Uterus (tissue), 4 donors: ENCODE data around the gene ARSI. TPM values are rescaled to one million over a fixed set of nuclear protein-coding genes. Genes with fewer than 3 reads are reported as not detected.

Experiments used
- DNase-seq, 2 donors: peaks; one replicate each; pipeline ENCODE4 v3.0.0-alpha.2; 2019 to 2020
- H3K27ac ChIP-seq, 2 donors: fragments of 200-600 bp; sonication (generic); 1 replicate in 1 of 2; 2 replicates in 1 of 2; pipeline ENCODE4 v1.5.1; 2016 to 2018
- H3K27me3 ChIP-seq, 2 donors: fragments of 200-600 bp; sonication (generic); one replicate each; pipeline ENCODE4 v1.5.1; 2018 to 2019; ENCODE audit warnings: control low read depth in 1 of 2
- H3K36me3 ChIP-seq, 2 donors: fragments of 200-600 bp; sonication (generic); one replicate each; pipeline ENCODE4 v1.5.1; 2019; ENCODE audit warnings: control low read depth in 1 of 2
- H3K4me1 ChIP-seq, 2 donors: fragments of 200-600 bp; sonication (generic); one replicate each; pipeline ENCODE4 v1.5.1; 2018 to 2019; ENCODE audit warnings: control low read depth in 1 of 2
- H3K4me3 ChIP-seq, 2 donors: fragments of 200-600 bp; sonication (generic); 1 replicate in 1 of 2; 2 replicates in 1 of 2; pipeline ENCODE4 v1.5.1; 2018 to 2019; ENCODE audit warnings: mild to moderate bottlenecking in 1 of 2
- H3K9me3 ChIP-seq, 2 donors: fragments of 200-600 bp; sonication (generic); one replicate each; pipeline ENCODE4 v1.5.1; 2019; ENCODE audit warnings: control low read depth in 1 of 2
- POLR2A ChIP-seq, 2 donors: fragments of 450-650 bp; IDR thresholded peaks; one replicate each; pipeline ENCODE4 v1.6.1; 2016; ENCODE audit warnings: antibody characterized with exemption in 2 of 2, mild to moderate bottlenecking in 1 of 2, moderate library complexity in 1 of 2
- intact Hi-C: fragments of 100-400 bp; cut with DNase I; formaldehyde crosslinking; loops from one replicate; pipeline ENCODE4 v1.15.1; 2023; ENCODE audit warnings: low total_unique reads
- total RNA-seq, 4 donors: library from RNA; depleted of rRNA in 3 of 4; stranded (reverse); fragments of >200 nt in 3 of 4; gene quantifications; one replicate each; pipeline versions ENCODE4 v1.1.0 to v1.2.4, GENCODE V29; 2014 to 2023
- TF ChIP-seq, protein P1 (sequence below), 4 experiments: fragments of 200-600 bp in 2 of 4; fragments of 450-650 bp in 2 of 4; sonication (generic) in 2 of 4; IDR thresholded peaks; one replicate each; pipeline ENCODE4 v1.5.1; 2016 to 2019; ENCODE audit warnings: antibody characterized with exemption in 4 of 4, mild to moderate bottlenecking in 2 of 4, moderate library complexity in 1 of 4
- donor health status: DM: yes; HTN: yes; CAD: no.

The ARSI gene
- total RNA-seq, 4 donors from 2014 or later, result 4.3 to 15.1 (median 5.7) TPM

DNA sequence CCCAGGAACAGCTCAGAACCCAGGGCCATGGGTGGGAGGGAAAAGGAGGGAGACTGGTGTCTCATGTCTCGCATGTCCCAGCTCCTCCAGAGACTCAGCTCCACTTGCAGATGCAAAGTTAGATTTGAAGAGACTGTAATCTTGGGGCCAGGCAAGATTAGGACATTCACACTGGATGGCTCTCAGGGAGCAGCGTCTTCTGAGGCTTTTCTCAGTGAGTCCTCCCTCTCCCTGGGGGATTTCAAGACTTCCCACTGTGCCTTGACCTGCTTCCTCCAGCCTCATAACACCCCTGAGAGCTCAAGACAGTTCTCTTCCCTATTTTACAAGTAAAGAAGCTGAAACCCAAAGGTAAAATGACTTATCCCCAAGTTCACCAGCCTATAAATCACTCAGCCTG lies 44.3 kb upstream of the ARSI start:
- no peak for TF ChIP-seq POLR2A (IDR thresholded peaks at IDR 0.05)
- TF ChIP-seq, protein P1, sequence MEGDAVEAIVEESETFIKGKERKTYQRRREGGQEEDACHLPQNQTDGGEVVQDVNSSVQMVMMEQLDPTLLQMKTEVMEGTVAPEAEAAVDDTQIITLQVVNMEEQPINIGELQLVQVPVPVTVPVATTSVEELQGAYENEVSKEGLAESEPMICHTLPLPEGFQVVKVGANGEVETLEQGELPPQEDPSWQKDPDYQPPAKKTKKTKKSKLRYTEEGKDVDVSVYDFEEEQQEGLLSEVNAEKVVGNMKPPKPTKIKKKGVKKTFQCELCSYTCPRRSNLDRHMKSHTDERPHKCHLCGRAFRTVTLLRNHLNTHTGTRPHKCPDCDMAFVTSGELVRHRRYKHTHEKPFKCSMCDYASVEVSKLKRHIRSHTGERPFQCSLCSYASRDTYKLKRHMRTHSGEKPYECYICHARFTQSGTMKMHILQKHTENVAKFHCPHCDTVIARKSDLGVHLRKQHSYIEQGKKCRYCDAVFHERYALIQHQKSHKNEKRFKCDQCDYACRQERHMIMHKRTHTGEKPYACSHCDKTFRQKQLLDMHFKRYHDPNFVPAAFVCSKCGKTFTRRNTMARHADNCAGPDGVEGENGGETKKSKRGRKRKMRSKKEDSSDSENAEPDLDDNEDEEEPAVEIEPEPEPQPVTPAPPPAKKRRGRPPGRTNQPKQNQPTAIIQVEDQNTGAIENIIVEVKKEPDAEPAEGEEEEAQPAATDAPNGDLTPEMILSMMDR (IDR thresholded peaks at IDR 0.05), result no peak
- H3K27ac ChIP-seq, result no peak overlapping the region

DNA sequence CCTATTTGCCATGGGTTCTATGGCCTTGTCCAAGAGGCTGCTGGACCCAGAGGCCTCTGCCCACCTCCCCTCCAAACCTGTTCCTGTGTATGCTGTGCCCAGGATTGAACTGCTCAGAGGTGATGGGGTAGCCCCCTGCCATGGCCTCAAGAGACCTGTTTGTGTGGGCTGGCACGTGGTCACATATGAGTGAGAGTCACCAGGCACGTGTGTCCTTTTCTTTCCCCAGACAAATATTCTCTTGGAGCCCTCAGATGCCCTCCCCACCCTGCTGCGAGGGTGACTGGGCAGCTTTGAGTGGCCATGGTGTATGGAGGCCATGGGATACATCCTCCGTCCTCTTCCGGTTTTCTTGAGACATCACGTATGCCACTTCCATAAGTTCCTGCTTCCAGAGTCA lies 43.9 kb upstream of the ARSI start:
- TF ChIP-seq, protein P1 (IDR thresholded peaks at IDR 0.05), result no peak
- no peak for TF ChIP-seq POLR2A (IDR thresholded peaks at IDR 0.05)
- Histone ChIP-seq H3K4me1 (no peaks in the 10 kb centered on the region), H3K4me3 (no peak overlapping the region), H3K9me3 (no peaks in the 10 kb centered on the region), H3K36me3 (no peaks in the 10 kb centered on the region), H3K27me3 (no peaks in the 10 kb centered on the region), H3K27ac (no peak overlapping the region)
- no peak for DNase-seq
- intact Hi-C loops, result loop anchor here (10.0 kb wide), 1 partner anchor 72 kb away; no protein-coding TSS in a partner anchor

More for the DNA sequence above, 44.3 kb upstream of the ARSI start:
- no peak for DNase-seq
- no peak overlapping the region for H3K4me3 ChIP-seq
- intact Hi-C loops, result loop anchor here (10.0 kb wide), 1 partner anchor 72 kb away; no protein-coding TSS in a partner anchor
- no peaks in the 10 kb centered on the region for H3K27me3 ChIP-seq
- H3K4me1 ChIP-seq, result no peaks in the 10 kb centered on the region
- no peaks in the 10 kb centered on the region for H3K36me3 ChIP-seq
- H3K9me3 ChIP-seq, result no peaks in the 10 kb centered on the region

DNA sequence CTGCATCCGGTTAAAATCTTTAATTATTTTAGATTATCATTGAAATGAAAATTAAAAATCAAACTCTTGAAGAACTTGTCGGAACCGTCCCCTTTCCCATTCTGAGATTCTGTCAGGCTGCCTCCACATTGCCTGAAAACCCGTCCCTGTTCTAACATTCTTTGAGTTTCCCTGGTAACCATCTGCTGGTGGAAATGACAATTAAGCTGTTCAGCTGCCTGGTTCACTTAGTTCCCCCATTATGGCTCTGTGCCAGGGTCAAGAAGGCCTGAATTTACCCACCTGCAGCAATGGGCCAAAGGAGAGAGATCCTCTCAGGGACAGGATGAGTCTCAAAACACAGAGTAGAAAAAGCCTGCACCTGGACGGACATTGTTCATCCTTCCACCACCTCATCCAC lies 43.0 kb upstream of the ARSI start:
- H3K4me3 ChIP-seq, result no peak overlapping the region
- intact Hi-C loops, result loop anchor here (10.0 kb wide), 1 partner anchor 71 kb away; no protein-coding TSS in a partner anchor
- no peak for DNase-seq
- H3K4me1 ChIP-seq, result no peaks in the 10 kb centered on the region
- TF ChIP-seq POLR2A (IDR thresholded peaks at IDR 0.05), result no peak
- TF ChIP-seq, protein P1 (IDR thresholded peaks at IDR 0.05), result no peak
- H3K27me3 ChIP-seq, result no peaks in the 10 kb centered on the region
- H3K9me3 ChIP-seq, result no peaks in the 10 kb centered on the region
- no peaks in the 10 kb centered on the region for H3K36me3 ChIP-seq
- H3K27ac ChIP-seq, result no peak overlapping the region

DNA sequence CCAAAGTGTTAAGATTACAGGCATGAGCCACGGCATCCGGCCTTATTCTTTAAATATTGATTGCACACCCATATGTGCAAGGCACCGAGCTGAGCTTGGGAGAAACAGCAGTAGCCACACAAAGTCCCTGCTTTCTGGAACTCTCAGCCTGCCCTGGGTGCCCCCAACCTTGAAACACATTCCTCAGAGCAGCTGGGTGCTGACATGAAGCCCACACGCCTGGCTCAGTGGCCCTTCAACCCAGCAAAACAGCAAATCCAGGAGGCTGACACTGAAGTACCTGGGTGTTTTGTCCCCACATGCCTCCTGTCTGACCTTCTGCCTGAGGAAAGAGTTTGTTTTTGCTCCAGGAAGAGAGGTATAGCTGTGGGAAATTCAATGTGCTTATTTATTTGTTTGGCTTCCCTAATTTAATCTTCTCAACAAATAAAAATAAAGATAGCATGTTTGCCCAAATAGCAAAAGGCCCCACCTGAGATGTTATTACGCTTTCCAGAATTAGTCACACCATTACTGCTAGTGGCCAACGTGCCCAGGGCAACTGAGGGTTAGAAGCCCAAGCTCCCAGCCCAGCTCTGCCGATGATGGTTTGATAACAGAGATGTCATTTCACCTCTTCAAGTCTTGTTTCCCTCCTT lies 41.4 kb upstream of the ARSI start:
- DNase-seq, result no peak
- H3K27ac ChIP-seq, result no peak overlapping the region
- no peaks in the 10 kb centered on the region for H3K4me1 ChIP-seq
- H3K4me3 ChIP-seq, result no peak overlapping the region
- H3K9me3 ChIP-seq, result no peaks in the 10 kb centered on the region
- H3K27me3 ChIP-seq, result no peaks in the 10 kb centered on the region
- H3K36me3 ChIP-seq, result no peaks in the 10 kb centered on the region
- intact Hi-C loops, result loop anchor here (10.0 kb wide), 1 partner anchor 69 kb away; no protein-coding TSS in a partner anchor
- TF ChIP-seq, protein P1 (IDR thresholded peaks at IDR 0.05), result no peak
- TF ChIP-seq POLR2A (IDR thresholded peaks at IDR 0.05), result no peak

DNA sequence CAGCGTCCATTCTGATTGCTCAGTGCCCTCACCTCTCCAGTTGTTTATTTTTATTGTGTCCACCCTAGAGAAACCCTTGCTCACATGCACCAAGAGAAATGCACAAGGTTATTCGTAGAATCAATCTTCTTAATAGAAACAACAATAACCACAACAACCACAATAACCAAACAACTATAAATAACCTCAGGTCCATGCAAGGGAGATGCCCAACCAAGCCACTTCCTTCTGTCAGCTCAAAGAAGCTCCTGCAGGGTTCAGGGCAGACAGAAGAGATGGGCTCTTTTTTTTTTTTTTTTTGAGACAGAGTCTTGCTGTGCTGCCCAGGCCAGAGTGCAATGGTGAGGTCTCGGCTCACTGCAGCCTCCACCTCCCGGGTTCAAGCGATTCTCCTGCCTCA lies 39.9 kb upstream of the ARSI start:
- H3K27ac ChIP-seq, result no peak overlapping the region
- TF ChIP-seq, protein P1 (IDR thresholded peaks at IDR 0.05), result no peak
- TF ChIP-seq POLR2A (IDR thresholded peaks at IDR 0.05), result no peak
- intact Hi-C loops, result loop anchor here (10.0 kb wide), 1 partner anchor 68 kb away; no protein-coding TSS in a partner anchor
- no peaks in the 10 kb centered on the region for H3K4me1 ChIP-seq
- no peak overlapping the region for H3K4me3 ChIP-seq
- DNase-seq, result no peak
- H3K36me3 ChIP-seq, result no peaks in the 10 kb centered on the region
- no peaks in the 10 kb centered on the region for H3K9me3 ChIP-seq
- H3K27me3 ChIP-seq, result no peaks in the 10 kb centered on the region
